ENCODE data around the gene PDE6B. TPM values are rescaled to one million over a fixed set of nuclear protein-coding genes. Genes with fewer than 3 reads are reported as not detected.

Gene PDE6B
- polyA plus RNA-seq, 1 donor (not counting 4 experiments of a cell fraction or from before 2014, with no cell fraction given) = not detected

GRCh38 chr4:686413-687040 lies 61.2 kb downstream of the PDE6B start:
- TF ChIP-seq EZH2 (IDR thresholded peaks at IDR 0.05; ENCODE audit: low read length) = no peak
- no peak overlapping the region for H3K4me2 ChIP-seq (ENCODE audit: control insufficient read depth, extremely low read depth, insufficient read depth, low read depth, low read length)
- peaks cover 4% of the 10 kb centered on the region for H4K20me1 ChIP-seq (ENCODE audit: control insufficient read depth, extremely low read depth, insufficient read depth, low read length)
- no peaks in the 10 kb centered on the region for H3K36me3 ChIP-seq (ENCODE audit: control insufficient read depth in 2 of 2, extremely low read depth in 1 of 2, insufficient read depth in 2 of 2, low read length in 2 of 2)
- H3K9me1 ChIP-seq (ENCODE audit: control insufficient read depth, extremely low read depth, insufficient read depth, low read length) = no peaks in the 10 kb centered on the region
- peaks cover 22% of the 10 kb centered on the region for H3K27me3 ChIP-seq (ENCODE audit: control insufficient read depth, extremely low read depth, insufficient read depth, low read length)
- H3K9ac ChIP-seq (ENCODE audit: control insufficient read depth, extremely low read depth, insufficient read depth, low read length) = no peak overlapping the region
- no peak overlapping the region for H3K27ac ChIP-seq (ENCODE audit: control insufficient read depth, insufficient read depth, low read length)
- FAIRE-seq = no peak
- H3K4me1 ChIP-seq (ENCODE audit: control insufficient read depth, extremely low read depth, insufficient read depth, low read length) = peaks cover 6% of the 10 kb centered on the region
- no peak overlapping the region for H3K4me3 ChIP-seq (ENCODE audit: control insufficient read depth in 2 of 3, extremely low read depth in 1 of 3, insufficient read depth in 2 of 3, low read depth in 1 of 3, low read length in 3 of 3)
- no peak overlapping the region for H2AFZ ChIP-seq (ENCODE audit: control insufficient read depth, low read length)
- dilution Hi-C loops (cut with MboI; ENCODE audit: extremely low pct_ligation_motif_present, low sequenced_read_pairs) = no loop called here
- no peak for DNase-seq (ENCODE audit: low read depth, low spot score)
- no peaks in the 10 kb centered on the region for H3K9me3 ChIP-seq (ENCODE audit: control insufficient read depth, low read depth, low read length)
- H3K79me2 ChIP-seq (ENCODE audit: control insufficient read depth, insufficient read depth, low read length) = no peaks in the 10 kb centered on the region

- no peak overlapping the region for H2AFZ ChIP-seq (ENCODE audit: control insufficient read depth, low read length)
- no peak overlapping the region for H3K4me3 ChIP-seq (ENCODE audit: control insufficient read depth in 2 of 3, extremely low read depth in 1 of 3, insufficient read depth in 2 of 3, low read depth in 1 of 3, low read length in 3 of 3)
These were observed 61.9 kb downstream of the PDE6B start for GRCh38 chr4:687048-687970.

More at GRCh38 chr4:687048-687970, 61.9 kb downstream of the PDE6B start:
- Histone ChIP-seq H4K20me1 (ENCODE audit: control insufficient read depth, extremely low read depth, insufficient read depth, low read length) (peaks cover 4% of the 10 kb centered on the region), H3K9ac (ENCODE audit: control insufficient read depth, extremely low read depth, insufficient read depth, low read length) (no peak overlapping the region), H3K27me3 (ENCODE audit: control insufficient read depth, extremely low read depth, insufficient read depth, low read length) (peaks cover 19% of the 10 kb centered on the region), H3K36me3 (ENCODE audit: control insufficient read depth in 2 of 2, extremely low read depth in 1 of 2, insufficient read depth in 2 of 2, low read length in 2 of 2) (no peaks in the 10 kb centered on the region), H3K9me3 (ENCODE audit: control insufficient read depth, low read depth, low read length) (no peaks in the 10 kb centered on the region), H3K4me2 (ENCODE audit: control insufficient read depth, extremely low read depth, insufficient read depth, low read depth, low read length) (no peak overlapping the region), H3K27ac (ENCODE audit: control insufficient read depth, insufficient read depth, low read length) (no peak overlapping the region), H3K9me1 (ENCODE audit: control insufficient read depth, extremely low read depth, insufficient read depth, low read length) (no peaks in the 10 kb centered on the region), H3K79me2 (ENCODE audit: control insufficient read depth, insufficient read depth, low read length) (no peaks in the 10 kb centered on the region), H3K4me1 (ENCODE audit: control insufficient read depth, extremely low read depth, insufficient read depth, low read length) (peaks cover 6% of the 10 kb centered on the region)
- TF ChIP-seq, protein P1, sequence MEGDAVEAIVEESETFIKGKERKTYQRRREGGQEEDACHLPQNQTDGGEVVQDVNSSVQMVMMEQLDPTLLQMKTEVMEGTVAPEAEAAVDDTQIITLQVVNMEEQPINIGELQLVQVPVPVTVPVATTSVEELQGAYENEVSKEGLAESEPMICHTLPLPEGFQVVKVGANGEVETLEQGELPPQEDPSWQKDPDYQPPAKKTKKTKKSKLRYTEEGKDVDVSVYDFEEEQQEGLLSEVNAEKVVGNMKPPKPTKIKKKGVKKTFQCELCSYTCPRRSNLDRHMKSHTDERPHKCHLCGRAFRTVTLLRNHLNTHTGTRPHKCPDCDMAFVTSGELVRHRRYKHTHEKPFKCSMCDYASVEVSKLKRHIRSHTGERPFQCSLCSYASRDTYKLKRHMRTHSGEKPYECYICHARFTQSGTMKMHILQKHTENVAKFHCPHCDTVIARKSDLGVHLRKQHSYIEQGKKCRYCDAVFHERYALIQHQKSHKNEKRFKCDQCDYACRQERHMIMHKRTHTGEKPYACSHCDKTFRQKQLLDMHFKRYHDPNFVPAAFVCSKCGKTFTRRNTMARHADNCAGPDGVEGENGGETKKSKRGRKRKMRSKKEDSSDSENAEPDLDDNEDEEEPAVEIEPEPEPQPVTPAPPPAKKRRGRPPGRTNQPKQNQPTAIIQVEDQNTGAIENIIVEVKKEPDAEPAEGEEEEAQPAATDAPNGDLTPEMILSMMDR (optimal IDR thresholded peaks at IDR 0.05 in 1 of 3, IDR thresholded peaks at IDR 0.05 in 1 of 3, conservative IDR thresholded peaks at IDR 0.05 in 1 of 3; ENCODE audit: extremely low read depth in 1 of 3, insufficient read depth in 2 of 3, low read length in 3 of 3) = no peak
- no peak for TF ChIP-seq EZH2 (IDR thresholded peaks at IDR 0.05; ENCODE audit: low read length)
- DNase-seq (ENCODE audit: low read depth, low spot score) = no peak
- dilution Hi-C loops (cut with MboI; ENCODE audit: extremely low pct_ligation_motif_present, low sequenced_read_pairs) = no loop called here
- no peak for FAIRE-seq

All from keratinocyte (primary cell).